ENCODE results near the gene NR3C2.

NR3C2 gene

DNA sequence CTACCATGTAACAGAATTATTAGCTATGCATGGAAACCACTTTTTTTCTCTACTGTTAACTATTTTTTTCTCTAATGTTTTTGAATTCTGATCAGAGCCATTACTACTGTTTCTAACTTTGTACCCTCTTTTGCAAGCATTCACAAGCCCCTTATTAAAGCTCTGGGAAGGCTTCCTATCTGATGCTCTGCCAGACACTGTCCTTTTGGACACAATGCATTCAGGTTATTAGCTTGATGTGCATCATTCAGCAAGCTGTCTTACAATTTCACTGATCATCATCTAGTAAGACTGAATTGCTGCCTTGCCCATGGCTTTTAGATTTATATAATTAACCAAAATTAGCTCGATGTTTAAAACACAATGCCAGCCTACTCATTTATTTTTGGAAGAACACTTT, 155.1 kb downstream of the NR3C2 start:
- Histone ChIP-seq H3F3A (ENCODE audit: insufficient read depth) (no peaks in the 10 kb centered on the region), H2AFZ (ENCODE audit: low read depth, low read length, severe bottlenecking) (no peak overlapping the region), H3K9ac (ENCODE audit: low read length) (no peak overlapping the region), H3K4me2 (ENCODE audit: low read depth, low read length, poor library complexity, severe bottlenecking) (no peak overlapping the region), H3K9me3 (ENCODE audit: insufficient read depth, low read length) (no peaks in the 10 kb centered on the region), H3K4me3 (ENCODE audit: insufficient read depth, low read length, poor library complexity, severe bottlenecking) (no peak overlapping the region), H3K27me3 (ENCODE audit: low read length) (no peaks in the 10 kb centered on the region), H3K9me2 (replicated peaks; ENCODE audit: insufficient read depth, low read length) (no peaks in the 10 kb centered on the region), H4K20me1 (ENCODE audit: low read depth, low read length) (no peaks in the 10 kb centered on the region), H3K27ac (ENCODE audit: low read depth, low read length) (no peak overlapping the region), H3K36me3 (ENCODE audit: low read length) (no peaks in the 10 kb centered on the region), H3K79me2 (ENCODE audit: insufficient read depth, low read length) (no peaks in the 10 kb centered on the region)
- no peak for TF ChIP-seq EZH2phosphoT487 (conservative IDR thresholded peaks at IDR 0.05; ENCODE audit: low read length)
- TF ChIP-seq, protein P1, sequence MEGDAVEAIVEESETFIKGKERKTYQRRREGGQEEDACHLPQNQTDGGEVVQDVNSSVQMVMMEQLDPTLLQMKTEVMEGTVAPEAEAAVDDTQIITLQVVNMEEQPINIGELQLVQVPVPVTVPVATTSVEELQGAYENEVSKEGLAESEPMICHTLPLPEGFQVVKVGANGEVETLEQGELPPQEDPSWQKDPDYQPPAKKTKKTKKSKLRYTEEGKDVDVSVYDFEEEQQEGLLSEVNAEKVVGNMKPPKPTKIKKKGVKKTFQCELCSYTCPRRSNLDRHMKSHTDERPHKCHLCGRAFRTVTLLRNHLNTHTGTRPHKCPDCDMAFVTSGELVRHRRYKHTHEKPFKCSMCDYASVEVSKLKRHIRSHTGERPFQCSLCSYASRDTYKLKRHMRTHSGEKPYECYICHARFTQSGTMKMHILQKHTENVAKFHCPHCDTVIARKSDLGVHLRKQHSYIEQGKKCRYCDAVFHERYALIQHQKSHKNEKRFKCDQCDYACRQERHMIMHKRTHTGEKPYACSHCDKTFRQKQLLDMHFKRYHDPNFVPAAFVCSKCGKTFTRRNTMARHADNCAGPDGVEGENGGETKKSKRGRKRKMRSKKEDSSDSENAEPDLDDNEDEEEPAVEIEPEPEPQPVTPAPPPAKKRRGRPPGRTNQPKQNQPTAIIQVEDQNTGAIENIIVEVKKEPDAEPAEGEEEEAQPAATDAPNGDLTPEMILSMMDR (IDR thresholded peaks at IDR 0.05; ENCODE audit: insufficient read depth, low read length, poor library complexity, severe bottlenecking), result no peak

DNA sequence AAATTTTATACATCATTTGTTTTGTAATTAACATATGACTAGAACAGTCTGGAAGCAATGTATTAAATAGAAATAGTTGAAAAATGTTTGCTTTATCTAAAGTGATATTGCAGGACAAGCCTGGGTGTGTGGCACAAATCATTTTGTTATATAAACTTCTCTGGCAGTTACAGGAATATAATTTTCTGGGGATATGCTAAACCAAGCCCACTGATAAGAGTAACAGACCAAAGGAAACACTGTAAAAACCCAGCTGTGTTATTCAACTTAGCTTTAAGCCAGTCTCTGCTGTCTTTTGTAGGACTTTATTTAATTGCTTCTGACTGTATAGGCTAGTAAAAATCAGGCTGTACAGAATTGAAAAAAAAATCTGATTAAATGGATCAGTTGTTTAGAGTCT, 156.2 kb downstream of the NR3C2 start:
- TF ChIP-seq, protein P1 (IDR thresholded peaks at IDR 0.05; ENCODE audit: insufficient read depth, low read length, poor library complexity, severe bottlenecking), result no peak
- Histone ChIP-seq H3K9me2 (replicated peaks; ENCODE audit: insufficient read depth, low read length) (no peaks in the 10 kb centered on the region), H2AFZ (ENCODE audit: low read depth, low read length, severe bottlenecking) (no peak overlapping the region), H3K9me3 (ENCODE audit: insufficient read depth, low read length) (no peaks in the 10 kb centered on the region), H4K20me1 (ENCODE audit: low read depth, low read length) (no peaks in the 10 kb centered on the region), H3K9ac (ENCODE audit: low read length) (no peak overlapping the region), H3K79me2 (ENCODE audit: insufficient read depth, low read length) (no peaks in the 10 kb centered on the region), H3K27me3 (ENCODE audit: low read length) (no peaks in the 10 kb centered on the region), H3F3A (ENCODE audit: insufficient read depth) (no peaks in the 10 kb centered on the region), H3K4me2 (ENCODE audit: low read depth, low read length, poor library complexity, severe bottlenecking) (no peak overlapping the region), H3K36me3 (ENCODE audit: low read length) (no peaks in the 10 kb centered on the region), H3K27ac (ENCODE audit: low read depth, low read length) (no peak overlapping the region), H3K4me3 (ENCODE audit: insufficient read depth, low read length, poor library complexity, severe bottlenecking) (no peak overlapping the region)

DNA sequence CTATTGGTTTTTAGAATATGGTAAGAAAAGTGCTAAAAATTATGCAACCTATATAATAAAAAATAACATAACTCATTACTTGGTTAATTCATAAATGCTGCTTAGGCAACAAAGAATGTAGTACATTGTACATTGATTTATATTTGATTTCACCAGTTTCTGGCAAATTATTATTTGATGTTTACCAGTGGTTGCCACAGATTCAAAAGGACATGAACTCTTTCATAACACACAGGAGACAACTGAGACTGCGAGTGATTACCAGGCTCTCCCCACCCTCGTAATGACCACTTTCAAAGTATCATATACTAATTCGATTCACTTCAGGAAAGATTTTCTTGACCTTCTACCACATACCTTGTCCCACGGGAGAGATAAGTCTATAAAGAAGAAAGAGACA, 158.5 kb downstream of the NR3C2 start:
- no peak for TF ChIP-seq EZH2phosphoT487 (conservative IDR thresholded peaks at IDR 0.05; ENCODE audit: low read length)
- TF ChIP-seq, protein P1 (IDR thresholded peaks at IDR 0.05; ENCODE audit: insufficient read depth, low read length, poor library complexity, severe bottlenecking), result no peak

DNA sequence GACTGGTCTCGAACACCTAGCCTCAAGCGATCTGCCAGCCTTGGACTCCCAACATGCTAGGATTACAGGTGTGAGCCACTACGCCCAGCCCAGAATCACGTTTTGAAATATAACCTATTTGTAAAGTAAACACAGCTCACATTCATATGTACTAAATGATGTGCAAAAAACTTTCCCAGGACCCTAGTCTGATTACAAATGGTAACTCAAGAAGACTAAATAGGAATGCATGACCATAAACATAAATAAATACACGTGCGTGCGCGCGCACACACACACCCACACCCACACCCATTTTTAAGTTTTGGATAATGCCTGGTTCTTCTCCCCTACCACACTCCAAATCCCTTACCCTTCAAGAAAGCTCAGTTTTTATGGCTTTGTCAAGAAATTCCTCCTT, 163.9 kb downstream of the NR3C2 start:
- TF ChIP-seq, protein P1 (IDR thresholded peaks at IDR 0.05; ENCODE audit: insufficient read depth, low read length, poor library complexity, severe bottlenecking), result no peak
- TF ChIP-seq EZH2phosphoT487 (conservative IDR thresholded peaks at IDR 0.05; ENCODE audit: low read length), result no peak
- Histone ChIP-seq H3K27me3 (ENCODE audit: low read length) (no peaks in the 10 kb centered on the region), H2AFZ (ENCODE audit: low read depth, low read length, severe bottlenecking) (no peak overlapping the region), H3K27ac (ENCODE audit: low read depth, low read length) (no peak overlapping the region), H3K9ac (ENCODE audit: low read length) (no peak overlapping the region), H3K4me3 (ENCODE audit: insufficient read depth, low read length, poor library complexity, severe bottlenecking) (no peak overlapping the region), H3K79me2 (ENCODE audit: insufficient read depth, low read length) (no peaks in the 10 kb centered on the region), H3K9me3 (ENCODE audit: insufficient read depth, low read length) (no peaks in the 10 kb centered on the region), H3K9me2 (replicated peaks; ENCODE audit: insufficient read depth, low read length) (no peaks in the 10 kb centered on the region), H3K4me2 (ENCODE audit: low read depth, low read length, poor library complexity, severe bottlenecking) (no peak overlapping the region), H3K36me3 (ENCODE audit: low read length) (no peaks in the 10 kb centered on the region), H3F3A (ENCODE audit: insufficient read depth) (no peaks in the 10 kb centered on the region), H4K20me1 (ENCODE audit: low read depth, low read length) (no peaks in the 10 kb centered on the region)

More for the DNA sequence above, 158.5 kb downstream of the NR3C2 start:
- Histone ChIP-seq H3K9ac (ENCODE audit: low read length) (no peak overlapping the region), H3K79me2 (ENCODE audit: insufficient read depth, low read length) (no peaks in the 10 kb centered on the region), H3K4me2 (ENCODE audit: low read depth, low read length, poor library complexity, severe bottlenecking) (no peak overlapping the region), H2AFZ (ENCODE audit: low read depth, low read length, severe bottlenecking) (no peak overlapping the region), H3K27ac (ENCODE audit: low read depth, low read length) (no peak overlapping the region), H3K4me3 (ENCODE audit: insufficient read depth, low read length, poor library complexity, severe bottlenecking) (no peak overlapping the region), H4K20me1 (ENCODE audit: low read depth, low read length) (no peaks in the 10 kb centered on the region), H3K36me3 (ENCODE audit: low read length) (no peaks in the 10 kb centered on the region), H3K27me3 (ENCODE audit: low read length) (no peaks in the 10 kb centered on the region), H3K9me2 (replicated peaks; ENCODE audit: insufficient read depth, low read length) (no peaks in the 10 kb centered on the region), H3K9me3 (ENCODE audit: insufficient read depth, low read length) (no peaks in the 10 kb centered on the region), H3F3A (ENCODE audit: insufficient read depth) (no peaks in the 10 kb centered on the region)
